Spleen (tissue), 7 donors: ENCODE results near the gene ZNRF3.

Experiments used
- POLR2A ChIP-seq, 3 donors: fragments of 450-650 bp; IDR thresholded peaks; one replicate each; pipeline ENCODE4 v1.5.1; 2017; ENCODE audit warnings: antibody characterized with exemption in 3 of 3, mild to moderate bottlenecking in 1 of 3
- POLR2AphosphoS5 ChIP-seq, 3 donors: sonication (generic); formaldehyde crosslinking; IDR thresholded peaks; one replicate each; pipeline ENCODE4 v1.5.1; 2017; ENCODE audit warnings: antibody characterized with exemption in 3 of 3
- TF ChIP-seq, protein P1 (sequence below), 11 experiments: fragments of 200-600 bp in 7 of 11; fragments of 450-650 bp in 4 of 11; sonication (generic) in 4 of 11; IDR thresholded peaks in 8 of 11; conservative IDR thresholded peaks in 3 of 11; 1 replicate in 7 of 11; 2 replicates in 4 of 11; pipeline versions ENCODE4 v1.4.0 to v1.8.0; 2016 to 2021; ENCODE audit warnings: antibody characterized with exemption in 11 of 11, inconsistent platforms in 4 of 11, mild to moderate bottlenecking in 1 of 11
- donor health status: DM: no; HTN: no; CAD: no; lungs with moderate emphysema.
- donor health status: DM: no; HTN: no; CAD: no.
- donor health status: DM: no; HTN: no; CAD: no.

- TF ChIP-seq, protein P1, sequence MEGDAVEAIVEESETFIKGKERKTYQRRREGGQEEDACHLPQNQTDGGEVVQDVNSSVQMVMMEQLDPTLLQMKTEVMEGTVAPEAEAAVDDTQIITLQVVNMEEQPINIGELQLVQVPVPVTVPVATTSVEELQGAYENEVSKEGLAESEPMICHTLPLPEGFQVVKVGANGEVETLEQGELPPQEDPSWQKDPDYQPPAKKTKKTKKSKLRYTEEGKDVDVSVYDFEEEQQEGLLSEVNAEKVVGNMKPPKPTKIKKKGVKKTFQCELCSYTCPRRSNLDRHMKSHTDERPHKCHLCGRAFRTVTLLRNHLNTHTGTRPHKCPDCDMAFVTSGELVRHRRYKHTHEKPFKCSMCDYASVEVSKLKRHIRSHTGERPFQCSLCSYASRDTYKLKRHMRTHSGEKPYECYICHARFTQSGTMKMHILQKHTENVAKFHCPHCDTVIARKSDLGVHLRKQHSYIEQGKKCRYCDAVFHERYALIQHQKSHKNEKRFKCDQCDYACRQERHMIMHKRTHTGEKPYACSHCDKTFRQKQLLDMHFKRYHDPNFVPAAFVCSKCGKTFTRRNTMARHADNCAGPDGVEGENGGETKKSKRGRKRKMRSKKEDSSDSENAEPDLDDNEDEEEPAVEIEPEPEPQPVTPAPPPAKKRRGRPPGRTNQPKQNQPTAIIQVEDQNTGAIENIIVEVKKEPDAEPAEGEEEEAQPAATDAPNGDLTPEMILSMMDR (IDR thresholded peaks at IDR 0.05 in 8 of 11, conservative IDR thresholded peaks at IDR 0.05 in 3 of 11): no peak
- TF ChIP-seq POLR2A (IDR thresholded peaks at IDR 0.05) (no peak), POLR2AphosphoS5 (IDR thresholded peaks at IDR 0.05) (no peak)
Measured at GRCh38 chr22:28973352-28973751, 90.0 kb downstream of the ZNRF3 start.
